Heart left ventricle (tissue), 16 donors: ENCODE results near the gene RNF217. TPM values are rescaled to one million over a fixed set of nuclear protein-coding genes. Genes with fewer than 3 reads are reported as not detected.
"Not testable (repeated sequence)": the region's sequence is repeated elsewhere in the genome, so short reads cannot be mapped to it uniquely, and the experiment has no call there.

Experiments used
- ATAC-seq, 4 donors: fragments of 200-7000 bp; cut with Tn5 transposase; one replicate each; pipeline ENCODE4 v1.9.1; 2020 to 2022; ENCODE audit warnings: moderate library complexity in 4 of 4, mild to moderate bottlenecking in 3 of 4, moderate number of reproducible peaks in 1 of 4
- DNase-seq, 5 donors: peaks; one replicate each; pipeline ENCODE4 v3.0.0-alpha.2; 2020
- H3K27ac ChIP-seq, 12 donors: fragments of 200-600 bp; sonication (generic) in 4 of 12; one replicate each; pipeline versions ENCODE4 v1.5.0 to v1.8.0; 2016 to 2022; ENCODE audit warnings: mild to moderate bottlenecking in 2 of 12
- H3K27me3 ChIP-seq, 9 donors: fragments of 200-600 bp; sonication (generic) in 2 of 9; one replicate each; pipeline versions ENCODE4 v1.5.1 to v1.8.0; 2016 to 2022; ENCODE audit warnings: mild to moderate bottlenecking in 3 of 9
- H3K36me3 ChIP-seq, 9 donors: fragments of 200-600 bp; sonication (generic) in 2 of 9; one replicate each; pipeline versions ENCODE4 v1.5.0 to v1.8.0; 2018 to 2022; ENCODE audit warnings: mild to moderate bottlenecking in 2 of 9
- H3K4me1 ChIP-seq, 12 donors: fragments of 200-600 bp; sonication (generic) in 4 of 12; one replicate each; pipeline versions ENCODE4 v1.5.0 to v1.8.0; 2016 to 2022; ENCODE audit warnings: mild to moderate bottlenecking in 3 of 12
- H3K4me3 ChIP-seq, 12 donors: fragments of 200-600 bp; sonication (generic) in 4 of 12; one replicate each; pipeline versions ENCODE4 v1.5.0 to v1.8.0; 2017 to 2022; ENCODE audit warnings: mild to moderate bottlenecking in 9 of 12, moderate library complexity in 4 of 12
- H3K9me3 ChIP-seq, 12 donors: fragments of 200-600 bp; sonication (generic) in 4 of 12; one replicate each; pipeline versions ENCODE4 v1.5.0 to v1.8.0; 2016 to 2022; ENCODE audit warnings: mild to moderate bottlenecking in 1 of 12
- POLR2A ChIP-seq, 2 donors: fragments of 450-650 bp; IDR thresholded peaks; one replicate each; pipeline ENCODE4 v1.6.1; 2017; ENCODE audit warnings: antibody characterized with exemption in 2 of 2, mild to moderate bottlenecking in 2 of 2, moderate library complexity in 2 of 2
- WGBS, 4 donors: extraction: QIAGEN DNeasy Blood & Tissue Kit in 2 of 4; methylation state at CpG; one replicate each; pipeline versions ENCODE4 v1.1.5 to v1.1.7; 2013 to 2018; 5-methylcytosine and 5-hydroxymethylcytosine counted together
- intact Hi-C, 10 donors: fragments of 100-400 bp; cut with DNase I; formaldehyde crosslinking; loops; one replicate each; pipeline versions ENCODE4 v1.11.1 to v1.14.2; 2022
- polyA plus RNA-seq, 2 donors: library from polyadenylated mRNA; stranded (reverse); fragments of 200-250 nt; gene quantifications; one replicate each; pipeline ENCODE4 v1.2.3, GENCODE V29; 2013
- total RNA-seq, 9 donors: library from RNA; depleted of rRNA in 2 of 9; stranded (reverse); fragments of >200 nt in 2 of 9; fragmentation: NEBNext Ultra II Directional in 3 of 9; extraction: Animal tissue kit (Norgen Biotek cat#: 25700) in 3 of 9; gene quantifications; one replicate each; pipeline versions ENCODE4 v1.1.0 to v1.2.4, GENCODE V29; 2016 to 2023
- TF ChIP-seq, protein P1 (sequence below), 12 donors: fragments of 200-600 bp; sonication (generic) in 4 of 12; IDR thresholded peaks; one replicate each; pipeline versions ENCODE4 v1.5.0 to v1.8.0; 2018 to 2022; ENCODE audit warnings: antibody characterized with exemption in 12 of 12, mild to moderate bottlenecking in 5 of 12
- donor health status: ischemic (EF 13 %, LVEDD 7.1; RV severe dilation, severe dysfunction).
- donor health status: healthy with polysubstance abuse.
- donor health status: DM: no; HTN: yes; CAD: no.
- donor health status: DM: no; HTN: no; CAD: no.
- donor health status: ischemic (EF 25% LVEDD 6.9; RV normal size, moderate dysfunction).
- donor health status: ischemic (EF 25% LVEDD 5.7; RV mildly dilated, moderate dysfunction).
- donor health status: healthy.
- donor health status: DM: yes; HTN: yes; CAD: no.
- donor health status: ischemic (EF 35%, LVEDD 5.7; RV mildly dilated, moderate dysfunction).
- donor health status: nonischemic (EF 11% LVEDD 7.7; RV severe dilation, severe dysfunction).
- donor health status: DM: yes; HTN: yes; CAD: no.
- donor health status: PGD.
- donor health status: ischemic (EF 29% LVEDD 5.4; RV normal size, mild dysfunction).
- donor health status: nonischemic (EF 23%, LVEDD 6.1; RV moderate dilation, normal function).

The RNF217 gene
- total and polyA plus RNA-seq, 11 donors = 2.2 to 21.6 (median 13.9) TPM

DNA sequence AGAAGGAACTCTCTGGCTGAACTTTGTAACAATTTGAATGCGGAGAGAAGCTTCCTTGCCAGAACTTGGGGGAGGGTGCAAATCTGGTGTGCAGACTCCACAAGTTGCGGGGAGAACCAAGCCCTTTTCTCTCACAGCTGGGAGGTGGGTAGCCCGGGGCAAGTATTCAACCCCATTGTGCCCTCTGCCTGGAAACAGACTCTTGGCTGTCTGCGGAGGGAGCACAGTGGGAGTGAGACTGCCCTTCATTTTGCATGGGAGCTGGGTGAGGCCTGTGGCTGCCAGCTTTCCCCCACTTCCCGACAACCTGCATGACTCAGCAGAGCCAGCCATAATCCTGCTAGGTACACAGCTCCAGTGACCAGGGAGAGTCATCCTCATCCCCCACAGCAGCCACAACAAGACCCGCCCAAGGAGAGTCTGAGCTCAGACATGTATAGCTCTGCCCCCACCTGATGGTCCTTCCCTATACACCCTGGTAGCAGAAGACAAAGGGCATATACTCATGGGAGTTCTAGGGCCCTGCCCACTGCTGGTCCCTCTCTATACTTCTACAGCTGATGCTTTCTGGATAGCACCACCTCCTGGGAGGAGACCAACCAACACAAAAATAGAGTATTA is 161.9 kb downstream of the RNF217 start:
- Histone ChIP-seq H3K4me3 (no peak overlapping the region), H3K9me3 (no peaks in the 10 kb centered on the region), H3K27me3 (no peaks in the 10 kb centered on the region), H3K27ac (no peak overlapping the region), H3K4me1 (no peaks in the 10 kb centered on the region), H3K36me3 (no peaks in the 10 kb centered on the region)
- WGBS, 4 donors = 78 to 89% (median 81%) methylated on average over 5 to 6 of the region's 6 CpGs
- TF ChIP-seq POLR2A (IDR thresholded peaks at IDR 0.05) = no peak
- TF ChIP-seq, protein P1, sequence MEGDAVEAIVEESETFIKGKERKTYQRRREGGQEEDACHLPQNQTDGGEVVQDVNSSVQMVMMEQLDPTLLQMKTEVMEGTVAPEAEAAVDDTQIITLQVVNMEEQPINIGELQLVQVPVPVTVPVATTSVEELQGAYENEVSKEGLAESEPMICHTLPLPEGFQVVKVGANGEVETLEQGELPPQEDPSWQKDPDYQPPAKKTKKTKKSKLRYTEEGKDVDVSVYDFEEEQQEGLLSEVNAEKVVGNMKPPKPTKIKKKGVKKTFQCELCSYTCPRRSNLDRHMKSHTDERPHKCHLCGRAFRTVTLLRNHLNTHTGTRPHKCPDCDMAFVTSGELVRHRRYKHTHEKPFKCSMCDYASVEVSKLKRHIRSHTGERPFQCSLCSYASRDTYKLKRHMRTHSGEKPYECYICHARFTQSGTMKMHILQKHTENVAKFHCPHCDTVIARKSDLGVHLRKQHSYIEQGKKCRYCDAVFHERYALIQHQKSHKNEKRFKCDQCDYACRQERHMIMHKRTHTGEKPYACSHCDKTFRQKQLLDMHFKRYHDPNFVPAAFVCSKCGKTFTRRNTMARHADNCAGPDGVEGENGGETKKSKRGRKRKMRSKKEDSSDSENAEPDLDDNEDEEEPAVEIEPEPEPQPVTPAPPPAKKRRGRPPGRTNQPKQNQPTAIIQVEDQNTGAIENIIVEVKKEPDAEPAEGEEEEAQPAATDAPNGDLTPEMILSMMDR (IDR thresholded peaks at IDR 0.05) = no peak
- no peak for ATAC-seq
- no peak for DNase-seq
- intact Hi-C loops = no loop called here

DNA sequence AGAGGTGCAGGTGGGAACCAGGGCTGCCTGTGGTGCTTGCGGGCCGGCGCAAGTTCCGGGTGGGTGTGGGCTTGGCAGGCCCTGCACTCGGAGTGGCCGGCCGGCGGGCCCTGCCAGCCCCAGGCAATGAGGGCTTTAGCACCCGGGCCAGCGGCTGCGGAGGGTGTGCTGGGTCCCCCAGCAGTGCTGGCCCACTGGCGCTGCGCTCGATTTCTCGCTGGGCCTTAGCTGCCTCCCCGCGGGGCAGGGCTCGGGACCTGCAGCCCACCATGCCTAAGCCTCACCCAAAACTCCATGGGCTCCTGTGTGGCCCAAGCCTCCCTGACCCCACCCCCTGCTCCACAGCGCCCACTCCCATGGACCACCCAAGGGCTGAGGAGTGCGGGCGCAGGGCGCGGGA is 163.6 kb downstream of the RNF217 start:
- H3K27ac ChIP-seq, ATAC-seq, H3K36me3 ChIP-seq, DNase-seq, H3K27me3 ChIP-seq, intact Hi-C loops, H3K4me3 ChIP-seq, H3K9me3 ChIP-seq, H3K4me1 ChIP-seq: not testable (repeated sequence)
- 97 to 98% (median 98%) methylated on average over 6 to 23 of the region's 23 CpGs; no CpG with 5 or more reads in 1 of the 4 donors for WGBS, 4 donors

DNA sequence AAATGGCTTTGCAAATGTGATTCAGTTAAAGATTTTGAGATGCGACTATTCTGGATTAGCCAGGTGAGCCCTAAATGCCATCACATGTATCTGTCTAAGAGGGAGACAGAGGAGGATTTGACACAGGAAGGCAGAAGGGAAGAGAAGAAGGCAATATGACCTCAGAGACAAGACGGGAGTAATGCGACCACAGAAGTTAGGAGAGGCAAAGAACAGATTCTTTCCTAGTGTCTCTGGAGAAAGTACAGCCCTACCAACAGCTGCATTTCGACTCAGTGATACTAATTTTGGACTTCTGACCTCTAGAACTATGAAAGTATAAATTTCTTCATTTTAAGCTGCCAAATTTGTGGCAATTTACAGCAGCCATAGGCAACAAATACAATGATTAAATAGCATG is 167.1 kb downstream of the RNF217 start:
- Histone ChIP-seq H3K27ac (no peak overlapping the region), H3K36me3 (no peaks in the 10 kb centered on the region), H3K4me3 (no peak overlapping the region), H3K27me3 (no peaks in the 10 kb centered on the region), H3K4me1 (no peaks in the 10 kb centered on the region), H3K9me3 (no peaks in the 10 kb centered on the region)
- WGBS, 4 donors = 56 to 62% (median 58%) methylated on average over 4 of the region's 4 CpGs
- no peak for DNase-seq
- ATAC-seq = no peak
- intact Hi-C loops = no loop called here
- no peak for TF ChIP-seq POLR2A (IDR thresholded peaks at IDR 0.05)
- TF ChIP-seq, protein P1 (IDR thresholded peaks at IDR 0.05) = no peak

DNA sequence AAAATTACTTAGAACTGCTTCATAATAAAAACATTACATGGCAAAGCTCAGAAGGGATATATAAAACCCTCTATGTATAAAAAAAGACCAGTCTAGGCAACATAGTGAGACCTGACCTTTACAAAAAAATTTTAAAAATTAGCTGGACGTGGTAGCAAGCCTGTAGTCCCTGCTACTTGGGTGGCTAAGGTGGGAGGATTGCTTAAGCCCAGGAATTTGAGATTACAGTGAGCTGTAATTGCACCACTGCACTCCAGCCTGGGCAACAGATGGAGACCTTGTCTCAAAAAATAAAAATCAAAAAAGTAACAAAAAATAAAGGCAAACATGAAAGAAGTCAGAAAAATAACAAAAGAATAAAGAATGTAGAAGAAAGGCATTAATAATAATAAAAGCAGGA is 169.8 kb downstream of the RNF217 start:
- DNase-seq = no peak
- ATAC-seq = no peak
- Histone ChIP-seq H3K4me3 (no peak overlapping the region), H3K4me1 (no peaks in the 10 kb centered on the region), H3K9me3 (no peaks in the 10 kb centered on the region), H3K27ac (no peak overlapping the region), H3K27me3 (no peaks in the 10 kb centered on the region), H3K36me3 (no peaks in the 10 kb centered on the region)
- 59 to 68% (median 68%) methylated on average over 1 of the region's 1 CpG for WGBS, 4 donors
- TF ChIP-seq POLR2A (IDR thresholded peaks at IDR 0.05) = no peak
- TF ChIP-seq, protein P1 (IDR thresholded peaks at IDR 0.05) = no peak
- intact Hi-C loops = no loop called here

DNA sequence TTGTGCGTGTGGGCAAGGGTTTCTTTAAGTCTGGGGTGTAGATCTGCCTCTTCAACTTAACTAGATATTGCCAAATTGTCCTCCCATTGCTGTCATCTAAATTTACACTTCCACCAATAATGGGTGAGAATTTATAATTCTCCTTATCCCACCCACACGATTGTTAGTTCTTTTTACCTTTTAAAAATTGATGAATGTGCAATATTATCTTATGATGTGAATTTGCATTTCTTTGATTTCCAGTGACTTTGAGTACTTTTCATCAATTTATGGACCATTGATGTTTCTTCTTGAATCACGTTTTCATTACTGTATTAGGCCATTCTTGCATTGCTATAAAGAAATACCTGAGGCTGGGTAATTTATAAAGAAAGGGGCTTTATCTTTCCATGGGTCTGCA is 174.1 kb downstream of the RNF217 start:
- DNase-seq = no peak
- H3K27me3 ChIP-seq = no peaks in the 10 kb centered on the region
- no peaks in the 10 kb centered on the region for H3K36me3 ChIP-seq
- WGBS, 4 donors = 85 to 94% (median 90%) methylated on average over 3 of the region's 3 CpGs
- no peak overlapping the region for H3K27ac ChIP-seq
- intact Hi-C loops = no loop called here
- no peak for ATAC-seq
- no peak overlapping the region for H3K4me3 ChIP-seq
- no peak for TF ChIP-seq POLR2A (IDR thresholded peaks at IDR 0.05)
- TF ChIP-seq, protein P1 (IDR thresholded peaks at IDR 0.05) = no peak
- H3K9me3 ChIP-seq = no peaks in the 10 kb centered on the region
- no peaks in the 10 kb centered on the region for H3K4me1 ChIP-seq
